H1 (cell line): ENCODE measurements around the gene KAT2A. TPM values are rescaled to one million over a fixed set of nuclear protein-coding genes. Genes with fewer than 3 reads are reported as not detected.

Experiments
- CTCF ChIA-PET: fragments of 300-600 bp; sonication (Branson Sonifier 250); formaldehyde crosslinking; loops from one replicate; lab custom pipeline; 2021; ENCODE audit not compliant: partially characterized antibody; lab: Charles Lee
- POLR2A ChIA-PET: fragments of 300-600 bp; sonication (Branson Sonifier 250); formaldehyde crosslinking; loops from one replicate; lab custom pipeline; 2021; ENCODE audit warnings: inconsistent platforms; ENCODE audit not compliant: partially characterized antibody; lab: Charles Lee
- DNase-seq, 2 experiments: peaks; one replicate each; pipeline versions ENCODE4 v3.0.0 to v3.0.0-alpha.2; 2010 to 2022; ENCODE audit warnings: low spot score in 2 of 2, low read depth in 1 of 2, mixed read lengths in 1 of 2
- FAIRE-seq: peaks from 2 replicates; lab custom pipeline; 2011; peaks lifted over from hg19 to GRCh38; lab: Jason Lieb, UNC
- H2AFZ ChIP-seq: 2 replicates; pipeline ENCODE4 v1.8.1; 2012; ENCODE audit warnings: low read length, inconsistent platforms
- H2AK5ac ChIP-seq: 2 replicates; pipeline ENCODE4 v1.6.1; 2013; ENCODE audit warnings: low read depth, low read length
- H2BK120ac ChIP-seq: replicated peaks from 2 replicates; pipeline ENCODE3; 2013; ENCODE audit warnings: low read depth, low read length, inconsistent platforms
- H2BK12ac ChIP-seq: 2 replicates; pipeline ENCODE4 v1.6.1; 2013; ENCODE audit warnings: low read depth, low read length
- H2BK15ac ChIP-seq: 2 replicates; pipeline ENCODE4 v1.6.1; 2013; ENCODE audit warnings: low read length
- H2BK20ac ChIP-seq: 2 replicates; pipeline ENCODE4 v1.6.1; 2013; ENCODE audit warnings: low read length
- H2BK5ac ChIP-seq: 2 replicates; pipeline ENCODE4 v1.6.1; 2013; ENCODE audit warnings: low read depth, low read length
- H3K14ac ChIP-seq: 2 replicates; pipeline ENCODE4 v1.6.1; 2013; ENCODE audit warnings: inconsistent platforms; ENCODE audit not compliant: insufficient read length
- H3K18ac ChIP-seq: 2 replicates; pipeline ENCODE4 v1.6.1; 2013; ENCODE audit warnings: low read length; ENCODE audit errors: extremely low read depth
- H3K23ac ChIP-seq: 2 replicates; pipeline ENCODE4 v1.6.1; 2013; ENCODE audit warnings: inconsistent platforms; ENCODE audit not compliant: insufficient read length
- H3K23me2 ChIP-seq: 2 replicates; pipeline ENCODE4 v1.6.1; 2013; ENCODE audit warnings: low read depth, low read length
- H3K27ac ChIP-seq: 2 replicates; pipeline ENCODE4 v1.6.1; 2011; ENCODE audit warnings: low read depth, low read length, inconsistent platforms
- H3K27me3 ChIP-seq, 4 experiments: replicated peaks in 1 of 4; 1 replicate in 1 of 4; 2 replicates in 3 of 4; pipeline versions ENCODE4 v1.6.1 to v1.8.1; 2011 to 2013; ENCODE audit warnings: low read length in 3 of 4, mild to moderate bottlenecking in 3 of 4, inconsistent platforms in 2 of 4, mixed read lengths in 2 of 4, moderate library complexity in 1 of 4; ENCODE audit not compliant: control insufficient read depth in 3 of 4, insufficient read depth in 3 of 4; ENCODE audit errors: extremely low read depth in 1 of 4
- H3K36me3 ChIP-seq, 4 experiments: 2 replicates each; pipeline versions ENCODE4 v1.6.1 to v1.8.1; 2011 to 2013; ENCODE audit warnings: mild to moderate bottlenecking in 4 of 4, low read length in 3 of 4, moderate library complexity in 2 of 4, control low read depth in 1 of 4, inconsistent platforms in 1 of 4; ENCODE audit not compliant: insufficient read depth in 4 of 4, control insufficient read depth in 2 of 4
- H3K4ac ChIP-seq: replicated peaks from 2 replicates; pipeline ENCODE3; 2013; ENCODE audit warnings: low read length, low read depth, mixed read lengths, inconsistent platforms; ENCODE audit not compliant: insufficient read length
- H3K4me1 ChIP-seq, 4 experiments: replicated peaks in 1 of 4; 1 replicate in 1 of 4; 2 replicates in 3 of 4; pipeline versions ENCODE4 v1.6.1 to v1.8.1; 2011 to 2013; ENCODE audit warnings: low read length in 3 of 4, inconsistent platforms in 2 of 4, mixed read lengths in 1 of 4; ENCODE audit not compliant: insufficient read depth in 4 of 4, control insufficient read depth in 3 of 4
- H3K4me2 ChIP-seq, 2 experiments: 2 replicates each; pipeline versions ENCODE4 v1.6.1 to v1.8.1; 2011 to 2013; ENCODE audit warnings: low read depth in 2 of 2, low read length in 2 of 2, control low read depth in 1 of 2, inconsistent platforms in 1 of 2, mild to moderate bottlenecking in 1 of 2; ENCODE audit not compliant: insufficient read depth in 1 of 2
- H3K4me3 ChIP-seq, 4 experiments: fragments of 200-600, 300-600 bp in 1 of 4; sonication (generic), shearing (Covaris generic), sonication (Bioruptor Twin) in 1 of 4; 2 replicates each; pipeline versions ENCODE4 v1.5.1 to v1.8.1; 2011 to 2016; ENCODE audit warnings: low read length in 4 of 4, low read depth in 3 of 4, control low read depth in 2 of 4, inconsistent platforms in 2 of 4, mild to moderate bottlenecking in 2 of 4, mixed read lengths in 1 of 4, moderate library complexity in 1 of 4; ENCODE audit not compliant: insufficient read depth in 2 of 4; ENCODE audit errors: extremely low read depth in 1 of 4
- H3K56ac ChIP-seq: replicated peaks from 2 replicates; pipeline ENCODE3; 2013; ENCODE audit warnings: low read depth, mild to moderate bottlenecking, mixed read lengths, low read length, inconsistent platforms; ENCODE audit not compliant: insufficient read length
- H3K79me1 ChIP-seq: 2 replicates; pipeline ENCODE4 v1.6.1; 2013; ENCODE audit warnings: low read depth, low read length, control low read depth
- H3K79me2 ChIP-seq, 2 experiments: 2 replicates each; pipeline versions ENCODE4 v1.6.1 to v1.8.1; 2012 to 2013; ENCODE audit warnings: low read length in 2 of 2, mild to moderate bottlenecking in 2 of 2, inconsistent platforms in 1 of 2; ENCODE audit not compliant: insufficient read depth in 2 of 2, control insufficient read depth in 1 of 2
- H3K9ac ChIP-seq, 4 experiments: replicated peaks in 1 of 4; 1 replicate in 1 of 4; 2 replicates in 3 of 4; pipeline versions ENCODE4 v1.6.1 to v1.8.1; 2011 to 2013; ENCODE audit warnings: low read depth in 3 of 4, low read length in 3 of 4, control low read depth in 2 of 4, mild to moderate bottlenecking in 2 of 4, moderate library complexity in 2 of 4, inconsistent platforms in 1 of 4; ENCODE audit errors: extremely low read depth in 1 of 4
- H3K9me3 ChIP-seq, 2 experiments: 2 replicates each; pipeline versions ENCODE4 v1.6.1 to v1.8.1; 2012 to 2013; ENCODE audit warnings: mild to moderate bottlenecking in 2 of 2, moderate library complexity in 2 of 2, control low read depth in 1 of 2, inconsistent platforms in 1 of 2, low read depth in 1 of 2, low read length in 1 of 2, mixed read lengths in 1 of 2; ENCODE audit not compliant: insufficient read depth in 2 of 2
- H4K20me1 ChIP-seq, 2 experiments: replicated peaks in 1 of 2; 2 replicates each; pipeline versions ENCODE3 to v1.8.1; 2011 to 2013; ENCODE audit warnings: inconsistent platforms in 2 of 2, low read length in 2 of 2, mild to moderate bottlenecking in 1 of 2; ENCODE audit not compliant: insufficient read depth in 2 of 2, control insufficient read depth in 1 of 2
- H4K5ac ChIP-seq: 2 replicates; pipeline ENCODE4 v1.6.1; 2013; ENCODE audit warnings: low read length, low read depth, mixed read lengths, inconsistent platforms; ENCODE audit not compliant: insufficient read length
- H4K8ac ChIP-seq: 2 replicates; pipeline ENCODE4 v1.8.0; 2013; ENCODE audit warnings: mild to moderate bottlenecking, moderate library complexity, low read length, inconsistent platforms; ENCODE audit not compliant: insufficient read depth; ENCODE audit errors: extremely low read depth
- H4K91ac ChIP-seq: replicated peaks from 2 replicates; pipeline ENCODE3; 2013; ENCODE audit warnings: low read length, mixed read lengths, inconsistent platforms; ENCODE audit not compliant: insufficient read length
- CBX8 ChIP-seq: fragments of 300-800, 300-1000 bp; sonication (generic); IDR thresholded peaks from 2 replicates; pipeline ENCODE4 v1.7.1; 2016; ENCODE audit warnings: low read depth, low read length, borderline replicate concordance
- CTBP2 ChIP-seq: IDR thresholded peaks from 2 replicates; pipeline ENCODE4 v1.7.0; 2011; ENCODE audit warnings: borderline replicate concordance, mild to moderate bottlenecking, moderate library complexity, mixed read lengths, low read length; ENCODE audit not compliant: insufficient read depth, insufficient read length
- GABPA ChIP-seq: IDR thresholded peaks from 2 replicates; pipeline ENCODE4 v1.6.1; 2011; ENCODE audit warnings: mild to moderate bottlenecking, low read length, moderate library complexity, borderline replicate concordance; ENCODE audit not compliant: insufficient read depth
- HDAC6 ChIP-seq: IDR thresholded peaks from one replicate; pipeline ENCODE4 v1.7.1; 2012; ENCODE audit warnings: low read depth, mild to moderate bottlenecking, inconsistent platforms, low read length, moderate library complexity
- JUN ChIP-seq: IDR thresholded peaks from 2 replicates; pipeline ENCODE4 v1.6.1; 2011; ENCODE audit warnings: low read depth, mild to moderate bottlenecking, improper control_type of control experiment, low read length
- POLR2A ChIP-seq, 2 experiments: IDR thresholded peaks; 1 replicate in 1 of 2; 2 replicates in 1 of 2; pipeline ENCODE4 v1.6.1; 2011; ENCODE audit warnings: low read depth in 2 of 2, low read length in 2 of 2, mild to moderate bottlenecking in 2 of 2; ENCODE audit errors: control extremely low read depth in 1 of 2
- POU5F1 ChIP-seq: IDR thresholded peaks from 2 replicates; pipeline ENCODE4 v1.6.1; 2011; ENCODE audit warnings: low read depth, mild to moderate bottlenecking, low read length, moderate library complexity
- SIN3A ChIP-seq, 2 experiments: IDR thresholded peaks in 1 of 2; conservative IDR thresholded peaks in 1 of 2; 2 replicates each; pipeline ENCODE4 v1.6.1; 2011 to 2012; ENCODE audit warnings: low read length in 2 of 2, improper control_type of control experiment in 1 of 2, low read depth in 1 of 2, mild to moderate bottlenecking in 1 of 2
- SRF ChIP-seq: IDR thresholded peaks from 2 replicates; pipeline ENCODE4 v1.6.1; 2011; ENCODE audit warnings: mild to moderate bottlenecking, low read depth, low read length, moderate library complexity
- TAF1 ChIP-seq: IDR thresholded peaks from 2 replicates; pipeline ENCODE4 v1.6.1; 2011; ENCODE audit warnings: mild to moderate bottlenecking, low read depth, low read length
- TBP ChIP-seq: IDR thresholded peaks from 2 replicates; pipeline ENCODE4 v1.6.1; 2011; ENCODE audit warnings: low read depth, low read length, improper control_type of control experiment
- TCF12 ChIP-seq: IDR thresholded peaks from 2 replicates; pipeline ENCODE4 v1.6.1; 2011; ENCODE audit warnings: low read depth, mild to moderate bottlenecking, low read length
- TEAD4 ChIP-seq: IDR thresholded peaks from 2 replicates; pipeline ENCODE4 v1.6.1; 2012; ENCODE audit warnings: low read depth, low read length, inconsistent platforms, mixed read lengths
- WGBS, 2 experiments: shearing (Covaris generic) in 1 of 2; methylation state at CpG; one replicate each; pipeline versions ENCODE4 v1.1.6 to v1.1.7; 2013 to 2015; ENCODE audit warnings: low lambda C conversion rate in 2 of 2, mixed read lengths in 2 of 2, inconsistent platforms in 1 of 2, low coverage in 1 of 2, missing lambda C conversion rate in 1 of 2; ENCODE audit not compliant: insufficient replicate concordance in 2 of 2, insufficient coverage in 1 of 2, insufficient read length in 1 of 2; ENCODE audit errors: extremely low coverage in 1 of 2, missing lambda C conversion rate in 1 of 2; 5-methylcytosine and 5-hydroxymethylcytosine counted together
- polyA plus RNA-seq, 7 experiments: library from polyadenylated mRNA; depleted of rRNA in 3 of 7; stranded (reverse) in 5 of 7; unstranded in 2 of 7; fragments of >200 nt in 5 of 7; fragments of 200-250 nt in 2 of 7; gene quantifications; 1 replicate in 5 of 7; 2 replicates in 1 of 7; 4 replicates in 1 of 7; pipeline versions ENCODE4 v1.2.1 to v1.2.3, GENCODE V29; 2011 to 2013; ENCODE audit warnings: missing spikeins in 2 of 7, mixed read lengths in 2 of 7
- total RNA-seq: library from RNA; stranded (reverse); fragmentation: NEBNext Ultra II Directional; extraction: Animal tissue kit (Norgen Biotek cat#: 25700); gene quantifications from 2 replicates; pipeline ENCODE4 v1.2.1, GENCODE V29; 2021

Gene KAT2A
- total and polyA plus RNA-seq, 2 of the 8 experiments (the other 6 are each of a cell fraction or from before 2014, with no cell fraction given), result 34.2 to 40.1 TPM

DNA sequence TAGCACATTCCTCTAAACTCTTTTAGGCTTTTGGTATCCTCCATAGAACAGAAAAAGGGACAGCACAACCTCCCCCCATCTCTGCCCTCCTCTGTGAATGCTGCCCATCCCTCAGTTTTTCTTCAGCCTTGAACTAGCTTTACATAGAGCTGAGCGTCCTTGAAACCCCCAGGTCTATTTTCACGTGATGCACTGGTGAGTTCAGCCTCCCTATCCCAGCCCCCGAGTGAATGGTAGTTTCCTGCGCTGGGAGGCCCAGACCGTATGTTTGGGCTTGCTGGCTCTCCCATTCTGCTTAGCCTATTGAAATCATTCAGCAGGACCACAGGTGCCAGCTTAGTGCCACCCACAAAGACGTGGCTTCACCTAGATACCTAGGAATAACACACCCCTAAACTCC, 45.4 kb downstream of the KAT2A start:
- no peak overlapping the region for H3K14ac ChIP-seq
- no peak overlapping the region for H3K56ac ChIP-seq
- H3K27me3 ChIP-seq, result no peaks in the 10 kb centered on the region; a peak in 2 of 7 replicates
- H3K23ac ChIP-seq, result no peak overlapping the region
- H4K20me1 ChIP-seq, result no peaks in the 10 kb centered on the region
- no peaks in the 10 kb centered on the region for H3K9me3 ChIP-seq
- no peak overlapping the region for H2AK5ac ChIP-seq
- ChIA-PET POLR2A (no interaction called here), CTCF (interaction anchor here (0.8 to 3.5 kb wide), 6 partner anchors 9 to 49 kb away, joined by 3 to 34 read pairs (median 5); no protein-coding TSS in a partner anchor)
- H3K18ac ChIP-seq, result no peak overlapping the region
- no peak overlapping the region for H4K5ac ChIP-seq
- H3K9ac ChIP-seq, result no peak overlapping the region
- H4K91ac ChIP-seq, result no peak overlapping the region
- H2BK12ac ChIP-seq, result no peak overlapping the region
- H2AFZ ChIP-seq, result no peak overlapping the region
- no peak overlapping the region for H2BK120ac ChIP-seq
- no peak overlapping the region for H2BK20ac ChIP-seq
- H3K27ac ChIP-seq, result no peak overlapping the region
- no peaks in the 10 kb centered on the region for H3K79me1 ChIP-seq
- H3K23me2 ChIP-seq, result peaks cover 4% of the 10 kb centered on the region; the same call in 1 of the 2 replicates
- no peak overlapping the region for H3K4me2 ChIP-seq
- DNase-seq, result no peak
- WGBS, 2 experiments, result 78% methylated on average over 6 of the region's 6 CpGs; no CpG with 5 or more reads in 1 of the 2 experiments
- H3K4ac ChIP-seq, result no peak overlapping the region
- no peaks in the 10 kb centered on the region for H3K36me3 ChIP-seq
- no peaks in the 10 kb centered on the region for H3K79me2 ChIP-seq
- no peak overlapping the region for H2BK15ac ChIP-seq
- no peak for FAIRE-seq
- TF ChIP-seq TBP (no peak), CTBP2 (no peak), TCF12 (no peak), HDAC6 (no peak), CBX8 (no peak), POU5F1 (no peak), GABPA (no peak), TAF1 (no peak), JUN (no peak), SIN3A (conservative IDR thresholded peaks at IDR 0.05 in 1 of 2, IDR thresholded peaks at IDR 0.05 in 1 of 2; ENCODE audit: low read depth in 1 of 2, low read length in 2 of 2) (no peak), SRF (no peak), POLR2A (IDR thresholded peaks at IDR 0.05; ENCODE audit: control extremely low read depth in 1 of 2, low read depth in 2 of 2, low read length in 2 of 2) (no peak), TEAD4 (no peak)
- peaks cover 0 to 8% (median 4%) of the 10 kb centered on the region in 4 experiments; a peak in 4 of 7 replicates for H3K4me1 ChIP-seq
- no peak overlapping the region for H4K8ac ChIP-seq
- H2BK5ac ChIP-seq, result no peak overlapping the region
- H3K4me3 ChIP-seq, result no peak overlapping the region
